Uterus (tissue), 2 donors: ENCODE data around the gene SYNJ1.

Experiments used
- CTCF ChIP-seq, 4 experiments: fragments of 200-600 bp in 2 of 4; fragments of 450-650 bp in 2 of 4; sonication (generic) in 2 of 4; IDR thresholded peaks; one replicate each; pipeline ENCODE4 v1.5.1; 2016 to 2019; ENCODE audit warnings: antibody characterized with exemption in 4 of 4, mild to moderate bottlenecking in 2 of 4, moderate library complexity in 1 of 4
- POLR2A ChIP-seq, 2 donors: fragments of 450-650 bp; IDR thresholded peaks; one replicate each; pipeline ENCODE4 v1.6.1; 2016; ENCODE audit warnings: antibody characterized with exemption in 2 of 2, mild to moderate bottlenecking in 1 of 2, moderate library complexity in 1 of 2

DNA sequence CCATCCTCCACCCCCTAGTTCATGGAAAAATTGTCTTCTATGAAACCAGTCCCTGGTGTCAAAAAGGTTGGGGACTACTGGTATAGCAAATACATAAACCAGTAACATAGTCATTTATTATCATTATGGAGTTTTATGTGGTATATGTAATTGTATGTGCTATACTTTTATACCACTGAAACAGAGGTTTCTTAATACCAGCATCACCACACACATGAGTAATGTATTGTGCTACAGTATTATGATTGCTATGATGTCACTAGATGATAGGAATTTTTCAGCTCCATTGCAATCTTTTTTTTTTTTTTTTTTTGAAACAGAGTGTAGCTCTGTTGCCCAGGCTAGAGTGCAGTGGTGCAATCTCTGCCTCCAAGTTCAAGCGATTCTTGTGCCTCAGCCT is 49.5 kb upstream of the SYNJ1 start:
- TF ChIP-seq CTCF (IDR thresholded peaks at IDR 0.05): no peak
- TF ChIP-seq POLR2A (IDR thresholded peaks at IDR 0.05): no peak
